ENCODE data around the gene PEX10.

DNA sequence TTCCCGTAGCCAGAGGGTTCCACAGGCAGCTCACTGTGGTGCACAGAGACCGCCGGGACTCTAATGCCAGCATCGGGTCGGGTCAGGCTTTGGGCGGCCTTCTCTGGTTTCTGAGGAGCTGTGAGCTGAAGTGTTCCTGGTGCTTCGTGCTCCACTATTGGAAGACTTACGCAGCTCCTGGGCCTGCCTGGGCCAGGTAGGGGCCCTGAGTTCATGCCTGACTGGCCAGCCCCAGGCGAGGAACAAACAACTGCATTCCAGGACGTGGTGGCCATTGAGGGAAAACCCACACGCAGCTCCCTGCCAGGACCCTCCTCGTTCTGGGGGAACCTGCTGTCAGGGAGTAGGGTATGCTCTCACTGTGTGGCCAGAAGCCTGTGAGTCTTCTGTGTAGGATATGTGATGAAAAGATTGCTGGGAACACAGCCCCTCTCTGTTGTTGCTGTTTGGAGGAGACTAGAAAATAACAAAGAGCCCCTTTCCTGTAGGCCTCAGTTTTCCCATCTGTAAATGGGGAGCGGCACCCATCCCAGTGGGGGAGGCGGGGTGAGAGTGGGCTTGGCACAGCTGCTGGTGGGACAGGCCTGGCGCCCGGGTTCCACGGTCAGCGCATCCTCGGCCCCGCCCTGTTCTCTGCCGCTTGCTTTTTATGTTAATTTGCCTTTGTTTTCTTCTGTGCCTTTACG, 12.3 kb downstream of the PEX10 start:
- TF ChIP-seq, protein P1, sequence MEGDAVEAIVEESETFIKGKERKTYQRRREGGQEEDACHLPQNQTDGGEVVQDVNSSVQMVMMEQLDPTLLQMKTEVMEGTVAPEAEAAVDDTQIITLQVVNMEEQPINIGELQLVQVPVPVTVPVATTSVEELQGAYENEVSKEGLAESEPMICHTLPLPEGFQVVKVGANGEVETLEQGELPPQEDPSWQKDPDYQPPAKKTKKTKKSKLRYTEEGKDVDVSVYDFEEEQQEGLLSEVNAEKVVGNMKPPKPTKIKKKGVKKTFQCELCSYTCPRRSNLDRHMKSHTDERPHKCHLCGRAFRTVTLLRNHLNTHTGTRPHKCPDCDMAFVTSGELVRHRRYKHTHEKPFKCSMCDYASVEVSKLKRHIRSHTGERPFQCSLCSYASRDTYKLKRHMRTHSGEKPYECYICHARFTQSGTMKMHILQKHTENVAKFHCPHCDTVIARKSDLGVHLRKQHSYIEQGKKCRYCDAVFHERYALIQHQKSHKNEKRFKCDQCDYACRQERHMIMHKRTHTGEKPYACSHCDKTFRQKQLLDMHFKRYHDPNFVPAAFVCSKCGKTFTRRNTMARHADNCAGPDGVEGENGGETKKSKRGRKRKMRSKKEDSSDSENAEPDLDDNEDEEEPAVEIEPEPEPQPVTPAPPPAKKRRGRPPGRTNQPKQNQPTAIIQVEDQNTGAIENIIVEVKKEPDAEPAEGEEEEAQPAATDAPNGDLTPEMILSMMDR (IDR thresholded peaks at IDR 0.05) = no peak
- no peak for TF ChIP-seq POLR2A (IDR thresholded peaks at IDR 0.05)
